ENCODE measurements around the gene MCFD2.

MCFD2 gene

GRCh38 chr2:46925474-46926351, 10.1 kb upstream of the MCFD2 start:
- no peak overlapping the region for H3K4me3 ChIP-seq (replicated peaks; ENCODE audit: insufficient read depth, low read length)
- no peak for TF ChIP-seq POLR2AphosphoS5 (IDR thresholded peaks at IDR 0.05; ENCODE audit: low read depth)
- TF ChIP-seq, protein P1, sequence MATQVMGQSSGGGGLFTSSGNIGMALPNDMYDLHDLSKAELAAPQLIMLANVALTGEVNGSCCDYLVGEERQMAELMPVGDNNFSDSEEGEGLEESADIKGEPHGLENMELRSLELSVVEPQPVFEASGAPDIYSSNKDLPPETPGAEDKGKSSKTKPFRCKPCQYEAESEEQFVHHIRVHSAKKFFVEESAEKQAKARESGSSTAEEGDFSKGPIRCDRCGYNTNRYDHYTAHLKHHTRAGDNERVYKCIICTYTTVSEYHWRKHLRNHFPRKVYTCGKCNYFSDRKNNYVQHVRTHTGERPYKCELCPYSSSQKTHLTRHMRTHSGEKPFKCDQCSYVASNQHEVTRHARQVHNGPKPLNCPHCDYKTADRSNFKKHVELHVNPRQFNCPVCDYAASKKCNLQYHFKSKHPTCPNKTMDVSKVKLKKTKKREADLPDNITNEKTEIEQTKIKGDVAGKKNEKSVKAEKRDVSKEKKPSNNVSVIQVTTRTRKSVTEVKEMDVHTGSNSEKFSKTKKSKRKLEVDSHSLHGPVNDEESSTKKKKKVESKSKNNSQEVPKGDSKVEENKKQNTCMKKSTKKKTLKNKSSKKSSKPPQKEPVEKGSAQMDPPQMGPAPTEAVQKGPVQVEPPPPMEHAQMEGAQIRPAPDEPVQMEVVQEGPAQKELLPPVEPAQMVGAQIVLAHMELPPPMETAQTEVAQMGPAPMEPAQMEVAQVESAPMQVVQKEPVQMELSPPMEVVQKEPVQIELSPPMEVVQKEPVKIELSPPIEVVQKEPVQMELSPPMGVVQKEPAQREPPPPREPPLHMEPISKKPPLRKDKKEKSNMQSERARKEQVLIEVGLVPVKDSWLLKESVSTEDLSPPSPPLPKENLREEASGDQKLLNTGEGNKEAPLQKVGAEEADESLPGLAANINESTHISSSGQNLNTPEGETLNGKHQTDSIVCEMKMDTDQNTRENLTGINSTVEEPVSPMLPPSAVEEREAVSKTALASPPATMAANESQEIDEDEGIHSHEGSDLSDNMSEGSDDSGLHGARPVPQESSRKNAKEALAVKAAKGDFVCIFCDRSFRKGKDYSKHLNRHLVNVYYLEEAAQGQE (IDR thresholded peaks at IDR 0.05; ENCODE audit: insufficient replicate concordance, low read depth), result no peak
- TF ChIP-seq SPI1 (IDR thresholded peaks at IDR 0.05; ENCODE audit: borderline replicate concordance, low read depth), result no peak
- TF ChIP-seq GABPA (IDR thresholded peaks at IDR 0.05; ENCODE audit: low read depth), result no peak
- no peak for TF ChIP-seq CTCF (IDR thresholded peaks at IDR 0.05; ENCODE audit: insufficient read depth, low read length)
- no peaks in the 10 kb centered on the region for H3K27me3 ChIP-seq (ENCODE audit: insufficient read depth, poor library complexity, severe bottlenecking)
- H3K27ac ChIP-seq (replicated peaks), result no peak overlapping the region
- no peak for DNase-seq (ENCODE audit: low read depth in 1 of 2, low spot score in 1 of 2)

DNA sequence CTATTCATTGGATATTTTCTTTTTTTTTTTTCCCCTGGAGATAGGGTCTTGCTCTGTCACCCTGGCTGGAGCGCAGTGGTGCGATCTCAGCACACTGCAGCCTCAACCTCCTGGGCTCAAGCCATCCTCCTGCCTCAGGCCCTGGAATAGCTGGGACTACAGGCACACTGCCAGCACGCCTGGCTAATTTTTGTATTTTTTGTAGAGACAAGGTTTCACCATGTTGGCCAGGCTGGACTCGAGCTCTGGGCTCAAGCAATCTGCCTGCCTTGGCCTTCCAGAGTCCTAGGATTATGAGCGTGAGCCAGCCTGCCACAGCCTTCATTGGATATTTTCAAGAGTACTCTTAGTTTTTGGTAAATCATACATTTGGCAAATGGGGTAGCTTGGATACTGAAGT, 9.0 kb upstream of the MCFD2 start:
- TF ChIP-seq, protein P1 (IDR thresholded peaks at IDR 0.05; ENCODE audit: insufficient replicate concordance, low read depth), result no peak
- TF ChIP-seq GABPA (IDR thresholded peaks at IDR 0.05; ENCODE audit: low read depth) (no peak), POLR2AphosphoS5 (IDR thresholded peaks at IDR 0.05; ENCODE audit: low read depth) (no peak)
- no peaks in the 10 kb centered on the region for H3K27me3 ChIP-seq (ENCODE audit: insufficient read depth, poor library complexity, severe bottlenecking)
- no peak overlapping the region for H3K27ac ChIP-seq (replicated peaks)
- no peak overlapping the region for H3K4me3 ChIP-seq (replicated peaks; ENCODE audit: insufficient read depth, low read length)
- DNase-seq (ENCODE audit: low read depth in 1 of 2, low spot score in 1 of 2), result no peak

DNA sequence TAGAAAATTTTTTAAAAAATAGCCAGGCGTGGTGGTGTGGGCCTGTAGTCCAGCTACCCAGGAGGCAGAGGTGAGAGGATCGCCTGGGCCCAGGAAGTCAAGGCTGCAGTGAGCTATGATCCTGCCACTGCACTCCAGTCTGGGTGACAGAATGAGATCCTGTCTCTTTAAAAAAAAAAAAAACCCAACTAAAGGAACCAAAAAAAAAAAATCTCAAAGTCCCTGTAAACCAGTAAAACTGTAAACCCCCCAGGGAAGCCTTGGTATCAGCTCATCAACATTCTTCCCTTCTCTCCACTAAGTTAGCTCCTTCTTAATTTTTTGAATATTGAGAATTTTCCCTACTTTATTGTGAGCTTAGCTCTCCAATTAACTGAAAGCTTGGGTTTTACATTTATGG, 8.4 kb upstream of the MCFD2 start:
- TF ChIP-seq, protein P1 (IDR thresholded peaks at IDR 0.05; ENCODE audit: insufficient replicate concordance, low read depth), result no peak
- TF ChIP-seq POLR2AphosphoS5 (IDR thresholded peaks at IDR 0.05; ENCODE audit: low read depth) (no peak), GABPA (IDR thresholded peaks at IDR 0.05; ENCODE audit: low read depth) (no peak), SPI1 (IDR thresholded peaks at IDR 0.05; ENCODE audit: borderline replicate concordance, low read depth) (no peak)
- DNase-seq (ENCODE audit: low read depth in 1 of 2, low spot score in 1 of 2), result no peak
- no peaks in the 10 kb centered on the region for H3K27me3 ChIP-seq (ENCODE audit: insufficient read depth, poor library complexity, severe bottlenecking)
- no peak overlapping the region for H3K4me3 ChIP-seq (replicated peaks; ENCODE audit: insufficient read depth, low read length)
- no peak overlapping the region for H3K27ac ChIP-seq (replicated peaks)

DNA sequence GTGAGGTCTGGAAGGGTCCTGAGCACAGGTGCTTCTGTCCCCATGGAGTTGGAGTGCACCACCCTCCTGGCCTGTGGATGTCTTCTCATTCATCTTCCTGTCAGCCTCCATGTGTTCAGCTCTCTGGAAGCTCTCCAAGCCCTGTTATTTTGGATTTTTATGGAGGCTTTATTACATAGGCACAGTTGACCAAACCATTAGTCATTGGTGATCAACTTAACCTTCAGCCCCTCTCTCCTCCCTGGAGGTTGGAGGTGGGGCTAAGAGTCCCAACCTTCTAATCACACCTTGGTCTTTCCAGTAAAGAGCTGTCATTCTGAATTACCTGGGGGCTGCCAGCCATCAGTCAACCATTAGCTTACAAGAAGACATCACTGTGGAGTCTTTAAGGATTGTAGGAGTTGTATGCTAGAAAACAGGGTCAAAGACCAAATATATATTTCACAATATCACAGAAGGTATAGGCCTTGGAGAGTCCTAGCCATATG, 7.5 kb upstream of the MCFD2 start:
- no peak overlapping the region for H3K4me3 ChIP-seq (replicated peaks; ENCODE audit: insufficient read depth, low read length)
- no peak overlapping the region for H3K27ac ChIP-seq (replicated peaks)
- TF ChIP-seq SPI1 (IDR thresholded peaks at IDR 0.05; ENCODE audit: borderline replicate concordance, low read depth), result no peak
- no peak for TF ChIP-seq GABPA (IDR thresholded peaks at IDR 0.05; ENCODE audit: low read depth)
- no peak for TF ChIP-seq CTCF (IDR thresholded peaks at IDR 0.05; ENCODE audit: insufficient read depth, low read length)
- no peak for TF ChIP-seq POLR2AphosphoS5 (IDR thresholded peaks at IDR 0.05; ENCODE audit: low read depth)
- TF ChIP-seq, protein P1 (IDR thresholded peaks at IDR 0.05; ENCODE audit: insufficient replicate concordance, low read depth), result no peak
- no peaks in the 10 kb centered on the region for H3K27me3 ChIP-seq (ENCODE audit: insufficient read depth, poor library complexity, severe bottlenecking)
- DNase-seq (ENCODE audit: low read depth in 1 of 2, low spot score in 1 of 2), result no peak

Measured in HL-60 (cell line).